HG03103 (cell line): ENCODE results near the gene SLC22A1.
"Not testable (repeated sequence)": the region's sequence is repeated elsewhere in the genome, so short reads cannot be mapped to it uniquely, and the experiment has no call there.

ENCODE experiments used
- ATAC-seq: cut with Tn5 transposase; IDR thresholded peaks from one replicate; pipeline ENCODE4 v1.9.1; 2021; ENCODE audit warnings: low read depth; ENCODE audit not compliant: unreplicated experiment

Gene SLC22A1

DNA sequence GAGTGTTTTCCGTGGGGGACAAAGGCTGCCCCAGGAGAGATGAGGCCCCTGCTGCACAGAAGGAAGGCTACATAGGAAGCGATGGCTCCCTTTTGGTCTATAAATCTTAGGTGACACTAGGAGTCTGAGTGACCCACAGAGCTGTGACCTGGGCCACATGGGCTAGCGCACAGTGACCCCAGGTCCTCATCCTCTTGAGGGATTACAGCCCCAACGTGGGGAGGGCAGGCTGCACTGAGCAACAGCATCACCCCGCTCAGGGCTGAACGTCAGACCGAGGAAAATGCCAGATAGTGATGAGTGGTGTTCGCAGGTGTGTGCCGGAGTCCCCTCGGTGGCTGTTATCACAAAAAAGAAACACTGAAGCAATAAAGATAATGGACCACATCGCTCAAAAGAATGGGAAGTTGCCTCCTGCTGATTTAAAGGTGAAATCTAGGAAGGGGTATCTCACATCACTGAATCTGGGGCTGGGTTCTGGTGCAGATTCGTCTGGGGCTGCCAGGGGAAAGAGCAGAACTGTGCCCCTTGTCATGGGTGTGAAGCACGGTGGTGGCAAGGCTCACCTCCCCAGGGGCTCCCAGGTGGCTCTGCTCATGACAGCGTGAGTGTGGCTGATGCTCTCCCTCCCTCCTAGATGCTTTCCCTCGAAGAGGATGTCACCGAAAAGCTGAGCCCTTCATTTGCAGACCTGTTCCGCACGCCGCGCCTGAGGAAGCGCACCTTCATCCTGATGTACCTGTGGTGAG lies 14.5 kb downstream of the SLC22A1 start:
- no peak for ATAC-seq

DNA sequence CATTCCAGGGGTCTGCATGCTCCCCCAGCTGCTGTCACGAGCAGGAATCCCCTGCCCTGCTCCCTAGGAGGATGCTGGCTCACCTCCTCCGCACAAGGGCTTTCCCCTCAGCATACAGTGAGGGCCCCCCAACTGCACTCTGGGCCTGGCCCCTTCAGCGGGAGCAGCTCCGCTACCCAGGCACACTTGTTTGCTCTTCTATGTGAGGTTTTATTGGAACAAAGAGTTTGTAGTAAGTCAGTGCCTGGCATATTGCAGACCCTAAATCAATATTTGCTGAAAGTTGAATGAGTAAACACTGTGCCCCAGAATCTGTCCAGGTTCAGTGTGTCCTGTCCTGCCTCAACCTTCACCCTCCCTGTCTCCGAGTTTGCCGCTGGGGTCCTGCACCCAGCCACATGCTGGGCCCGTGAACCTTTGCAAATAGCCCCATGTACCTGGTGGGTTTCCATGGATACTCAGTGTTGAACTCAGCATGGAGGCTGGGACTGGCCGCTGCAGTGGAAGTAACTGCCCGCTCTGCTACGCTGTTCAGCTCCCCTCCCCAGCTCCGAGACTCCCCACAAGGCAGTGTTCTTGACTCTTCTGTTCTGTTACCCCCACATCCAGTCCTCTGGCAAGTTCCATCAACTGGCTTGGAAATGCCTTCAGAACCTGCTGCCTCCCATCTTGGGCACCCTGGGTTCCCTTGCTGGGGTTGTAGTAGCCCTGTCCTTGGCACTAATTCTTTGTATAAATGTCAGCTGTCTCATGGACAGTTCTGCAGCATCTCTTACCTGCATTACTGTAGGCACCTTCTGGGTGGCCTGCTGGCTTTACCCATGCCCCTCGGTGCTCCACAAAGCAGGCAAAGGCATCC lies 15.7 kb downstream of the SLC22A1 start:
- no peak for ATAC-seq

DNA sequence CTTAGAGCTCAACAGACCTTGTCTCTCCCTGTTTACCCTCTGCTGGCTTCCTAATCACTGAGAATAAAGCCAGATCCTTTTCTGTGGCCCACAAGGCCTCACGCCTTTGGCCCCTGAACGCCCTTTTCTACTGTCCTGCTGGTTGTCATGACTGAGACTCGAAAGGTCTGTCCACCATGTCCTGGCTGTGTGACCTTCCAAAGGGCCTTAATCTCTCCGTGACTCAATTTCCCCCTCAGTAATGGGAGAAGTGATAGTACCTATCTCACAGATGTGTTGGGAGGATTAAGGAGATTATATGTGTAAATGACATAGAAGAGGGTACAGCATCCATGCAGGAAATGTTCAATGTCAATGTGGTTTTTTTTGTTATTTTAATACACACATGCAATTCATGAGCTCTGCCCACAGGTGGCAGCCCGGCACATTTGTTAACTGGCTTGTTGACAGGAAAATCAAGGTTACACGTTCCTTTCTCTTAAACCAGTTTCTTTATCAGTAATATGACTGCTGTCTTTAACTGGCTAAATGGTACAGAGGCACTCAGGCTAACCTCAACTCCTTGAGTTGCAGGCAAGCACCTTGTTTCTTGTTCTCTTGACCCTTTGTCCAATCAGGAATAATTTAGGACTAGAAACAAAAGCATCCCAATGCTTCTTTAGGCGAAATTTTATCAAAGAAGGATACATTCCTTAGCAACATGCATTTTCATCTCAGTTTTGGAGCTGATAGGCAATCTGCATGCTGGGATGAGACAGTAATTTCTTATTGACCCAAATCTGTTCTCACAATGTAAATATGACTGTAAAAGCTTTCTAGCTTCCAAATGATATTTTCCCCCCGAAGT lies 16.6 kb downstream of the SLC22A1 start:
- ATAC-seq: peak; percentile 73

- ATAC-seq: no peak
Observed at GRCh38 chr6:160138839-160139419, 17.3 kb downstream of the SLC22A1 start.

DNA sequence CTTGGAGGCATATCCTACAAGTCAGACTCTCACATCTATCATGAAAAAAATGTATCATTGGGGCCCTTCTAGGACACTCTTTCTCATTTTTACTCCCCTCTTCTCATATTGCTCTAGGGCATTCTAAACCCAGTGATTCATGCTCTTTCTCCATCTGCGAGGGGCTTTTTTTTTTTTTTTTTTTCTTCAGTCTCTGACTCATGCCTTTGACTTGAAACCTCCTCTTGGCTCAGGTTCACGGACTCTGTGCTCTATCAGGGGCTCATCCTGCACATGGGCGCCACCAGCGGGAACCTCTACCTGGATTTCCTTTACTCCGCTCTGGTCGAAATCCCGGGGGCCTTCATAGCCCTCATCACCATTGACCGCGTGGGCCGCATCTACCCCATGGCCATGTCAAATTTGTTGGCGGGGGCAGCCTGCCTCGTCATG lies 17.8 kb downstream of the SLC22A1 start:
- no peak for ATAC-seq

- not testable (repeated sequence) for ATAC-seq
Observed at GRCh38 chr6:160140493-160140892, 18.9 kb downstream of the SLC22A1 start.

GRCh38 chr6:160141001-160141726 lies 19.5 kb downstream of the SLC22A1 start:
- ATAC-seq: no peak

GRCh38 chr6:160142115-160142715 lies 20.6 kb downstream of the SLC22A1 start:
- no peak for ATAC-seq

GRCh38 chr6:160146454-160147145 lies 25.0 kb downstream of the SLC22A1 start:
- ATAC-seq: no peak

GRCh38 chr6:160147146-160147536 lies 25.5 kb downstream of the SLC22A1 start:
- ATAC-seq: no peak

DNA sequence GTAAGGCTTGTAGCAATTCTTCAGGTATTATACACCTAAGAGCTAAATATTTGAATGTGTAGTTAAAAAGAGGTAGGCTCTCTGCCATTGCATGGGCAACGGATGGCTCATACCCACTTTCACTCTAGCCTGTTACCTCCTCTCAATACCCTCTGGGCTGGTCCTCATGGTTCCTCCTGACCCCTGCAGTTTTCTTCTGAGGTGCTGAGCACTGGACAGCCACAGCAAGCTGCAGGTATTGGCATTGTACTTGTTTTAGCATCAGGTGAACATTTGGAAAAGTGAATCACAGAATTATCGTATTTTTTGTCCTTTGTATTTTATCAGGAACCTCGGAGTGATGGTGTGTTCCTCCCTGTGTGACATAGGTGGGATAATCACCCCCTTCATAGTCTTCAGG lies 32.9 kb downstream of the SLC22A1 start:
- ATAC-seq: no peak

- no peak for ATAC-seq
Observed at GRCh38 chr6:160156842-160157241, 35.2 kb downstream of the SLC22A1 start.

GRCh38 chr6:160160450-160160849 lies 38.8 kb downstream of the SLC22A1 start:
- ATAC-seq: no peak

DNA sequence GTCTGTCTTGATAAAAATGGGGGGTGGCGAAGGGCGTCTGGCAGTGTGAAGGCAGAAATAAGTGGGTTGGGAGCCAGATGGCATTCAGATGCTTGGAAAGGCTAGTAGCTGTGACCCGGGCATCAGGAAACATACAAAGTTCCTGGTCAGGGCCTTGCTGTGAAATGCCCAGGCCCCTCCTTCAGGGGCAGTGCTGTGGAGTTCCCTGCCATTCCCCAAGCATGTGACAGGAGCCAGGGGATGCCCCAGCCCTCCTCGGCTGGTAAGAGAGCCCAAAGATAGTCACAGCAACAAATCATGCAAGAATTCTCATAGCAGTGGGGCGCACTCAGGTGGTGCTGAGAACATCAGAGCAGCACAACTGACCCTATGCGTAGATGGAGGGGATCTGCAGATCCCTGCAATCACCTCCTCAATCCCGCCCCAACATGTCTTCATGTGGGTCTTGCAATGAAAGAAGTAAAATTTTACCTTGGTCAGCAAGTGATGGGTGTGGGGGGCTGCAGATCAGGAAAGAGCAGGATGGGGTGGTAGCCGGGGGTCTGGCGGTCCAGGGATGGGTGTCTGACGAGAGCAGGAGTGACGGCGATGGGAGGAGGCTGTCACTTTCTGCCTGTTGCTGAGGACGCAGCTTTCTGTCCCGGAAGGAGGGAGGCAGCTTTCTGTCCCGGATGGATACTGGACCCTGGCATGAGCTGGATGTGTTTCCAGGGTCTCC lies 39.5 kb downstream of the SLC22A1 start:
- no peak for ATAC-seq

DNA sequence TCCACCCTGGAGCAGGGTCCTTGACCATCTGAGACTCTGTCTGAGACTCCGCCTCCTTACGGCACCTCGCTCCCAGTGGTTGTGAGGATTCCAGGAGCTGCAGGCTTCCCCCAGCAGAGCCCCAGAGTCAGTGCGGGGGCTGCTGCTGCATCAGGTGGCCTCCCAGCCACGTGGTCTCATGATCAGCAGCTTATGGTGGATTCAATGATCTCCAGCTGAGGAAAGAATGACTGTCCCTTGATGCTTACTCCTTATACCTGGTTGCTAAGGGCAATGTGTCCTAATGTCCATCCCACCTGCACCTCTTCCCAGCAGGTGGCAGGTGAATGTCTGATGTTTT lies 40.0 kb downstream of the SLC22A1 start:
- no peak for ATAC-seq

DNA sequence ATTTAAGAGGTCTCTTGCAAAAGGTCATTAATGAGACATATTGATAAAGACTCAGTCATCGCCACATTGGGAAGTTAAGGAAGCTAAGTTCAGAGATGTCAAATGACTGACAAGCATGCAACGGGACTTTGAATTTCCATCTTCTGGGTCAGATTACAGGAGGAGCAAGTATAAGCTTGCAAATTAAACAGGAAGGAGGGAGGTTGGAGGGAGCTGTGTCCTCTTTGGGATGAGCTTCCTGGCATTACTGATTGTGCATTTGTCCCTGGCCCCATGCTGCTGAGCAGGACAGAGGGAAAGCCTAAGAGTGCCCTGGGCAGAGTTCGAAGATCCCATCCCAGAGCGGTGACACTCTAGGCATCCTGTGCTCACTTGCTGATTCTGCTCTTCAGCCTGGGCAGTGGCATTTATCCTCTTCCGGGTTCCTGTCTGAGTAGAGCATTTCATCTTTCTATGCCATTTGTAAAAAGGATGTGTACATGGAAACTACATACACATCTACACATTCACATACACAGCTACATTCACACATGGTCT lies 40.5 kb downstream of the SLC22A1 start:
- no peak for ATAC-seq

DNA sequence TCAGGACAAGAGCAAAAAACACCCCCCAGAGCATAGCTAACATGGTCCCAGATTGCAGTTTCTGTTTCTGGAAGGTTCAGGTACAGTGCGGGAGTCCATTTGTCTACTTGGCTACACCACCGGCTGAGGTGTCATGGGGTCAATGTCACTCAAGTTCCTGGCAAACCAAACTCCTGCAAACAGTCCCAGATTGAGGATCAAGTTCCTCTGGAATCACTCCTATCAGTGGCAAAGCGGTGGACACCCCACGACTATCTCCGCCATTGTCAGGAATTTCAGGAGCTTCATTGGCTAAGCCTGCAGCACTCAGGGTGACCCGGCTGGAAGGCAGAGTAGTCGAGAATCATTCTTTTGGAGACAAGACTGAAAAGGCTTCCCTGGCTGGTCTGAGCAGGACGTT lies 41.8 kb downstream of the SLC22A1 start:
- ATAC-seq: no peak

- ATAC-seq: no peak
Observed at GRCh38 chr6:160163912-160164311, 42.3 kb downstream of the SLC22A1 start.
